ENCODE measurements around the gene PDIA5.

Gene PDIA5

DNA sequence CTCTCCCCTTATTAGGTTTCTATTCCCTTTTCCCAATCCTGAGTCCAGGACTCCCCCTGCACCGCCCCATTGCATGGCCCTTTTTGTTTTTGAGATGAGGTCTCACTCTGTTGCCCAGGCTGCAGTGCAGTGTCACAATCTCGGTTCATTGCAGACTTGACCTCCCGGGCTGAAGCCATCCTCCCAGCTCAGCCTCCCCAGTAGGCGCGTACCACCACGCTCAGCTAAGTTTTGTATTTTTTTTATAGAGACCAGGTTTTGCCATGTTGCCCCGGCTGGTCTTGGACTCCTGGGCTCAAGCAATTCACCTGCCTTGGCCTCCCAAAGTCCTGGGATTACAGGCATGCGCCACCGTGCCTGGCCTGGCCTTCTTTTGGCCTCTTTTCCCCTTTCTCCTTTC is 29.3 kb downstream of the PDIA5 start:
- peaks cover 31% of the 10 kb centered on the region for H3K36me3 ChIP-seq (ENCODE audit: control insufficient read depth, insufficient read depth, low read length)
- DNase-seq (ENCODE audit: extremely low read depth, insufficient read length) = no peak

GRCh38 chr3:123096731-123097130 is 29.9 kb downstream of the PDIA5 start:
- no peak overlapping the region for H3K4me3 ChIP-seq (replicated peaks; ENCODE audit: low read depth, low read length)
- no peak for DNase-seq (ENCODE audit: extremely low read depth, insufficient read length)
- TF ChIP-seq, protein P1, sequence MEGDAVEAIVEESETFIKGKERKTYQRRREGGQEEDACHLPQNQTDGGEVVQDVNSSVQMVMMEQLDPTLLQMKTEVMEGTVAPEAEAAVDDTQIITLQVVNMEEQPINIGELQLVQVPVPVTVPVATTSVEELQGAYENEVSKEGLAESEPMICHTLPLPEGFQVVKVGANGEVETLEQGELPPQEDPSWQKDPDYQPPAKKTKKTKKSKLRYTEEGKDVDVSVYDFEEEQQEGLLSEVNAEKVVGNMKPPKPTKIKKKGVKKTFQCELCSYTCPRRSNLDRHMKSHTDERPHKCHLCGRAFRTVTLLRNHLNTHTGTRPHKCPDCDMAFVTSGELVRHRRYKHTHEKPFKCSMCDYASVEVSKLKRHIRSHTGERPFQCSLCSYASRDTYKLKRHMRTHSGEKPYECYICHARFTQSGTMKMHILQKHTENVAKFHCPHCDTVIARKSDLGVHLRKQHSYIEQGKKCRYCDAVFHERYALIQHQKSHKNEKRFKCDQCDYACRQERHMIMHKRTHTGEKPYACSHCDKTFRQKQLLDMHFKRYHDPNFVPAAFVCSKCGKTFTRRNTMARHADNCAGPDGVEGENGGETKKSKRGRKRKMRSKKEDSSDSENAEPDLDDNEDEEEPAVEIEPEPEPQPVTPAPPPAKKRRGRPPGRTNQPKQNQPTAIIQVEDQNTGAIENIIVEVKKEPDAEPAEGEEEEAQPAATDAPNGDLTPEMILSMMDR (IDR thresholded peaks at IDR 0.05; ENCODE audit: insufficient read depth, low read length, poor library complexity, severe bottlenecking) = no peak
- H3K27me3 ChIP-seq (replicated peaks; ENCODE audit: control insufficient read depth, insufficient read depth, low read length) = no peaks in the 10 kb centered on the region
- H3K36me3 ChIP-seq (ENCODE audit: control insufficient read depth, insufficient read depth, low read length) = peaks cover 28% of the 10 kb centered on the region

More for the DNA sequence above, 29.3 kb downstream of the PDIA5 start:
- Histone ChIP-seq H3K27me3 (replicated peaks; ENCODE audit: control insufficient read depth, insufficient read depth, low read length) (no peaks in the 10 kb centered on the region), H3K4me3 (replicated peaks; ENCODE audit: low read depth, low read length) (no peak overlapping the region)
- TF ChIP-seq, protein P1 (IDR thresholded peaks at IDR 0.05; ENCODE audit: insufficient read depth, low read length, poor library complexity, severe bottlenecking) = no peak

GRCh38 chr3:123098426-123099330 is 31.9 kb downstream of the PDIA5 start:
- no peak for DNase-seq (ENCODE audit: extremely low read depth, insufficient read length)
- TF ChIP-seq, protein P1 (IDR thresholded peaks at IDR 0.05; ENCODE audit: insufficient read depth, low read length, poor library complexity, severe bottlenecking) = no peak
- H3K36me3 ChIP-seq (ENCODE audit: control insufficient read depth, insufficient read depth, low read length) = peaks cover 24% of the 10 kb centered on the region
- no peaks in the 10 kb centered on the region for H3K27me3 ChIP-seq (replicated peaks; ENCODE audit: control insufficient read depth, insufficient read depth, low read length)
- no peak overlapping the region for H3K4me3 ChIP-seq (replicated peaks; ENCODE audit: low read depth, low read length)

DNA sequence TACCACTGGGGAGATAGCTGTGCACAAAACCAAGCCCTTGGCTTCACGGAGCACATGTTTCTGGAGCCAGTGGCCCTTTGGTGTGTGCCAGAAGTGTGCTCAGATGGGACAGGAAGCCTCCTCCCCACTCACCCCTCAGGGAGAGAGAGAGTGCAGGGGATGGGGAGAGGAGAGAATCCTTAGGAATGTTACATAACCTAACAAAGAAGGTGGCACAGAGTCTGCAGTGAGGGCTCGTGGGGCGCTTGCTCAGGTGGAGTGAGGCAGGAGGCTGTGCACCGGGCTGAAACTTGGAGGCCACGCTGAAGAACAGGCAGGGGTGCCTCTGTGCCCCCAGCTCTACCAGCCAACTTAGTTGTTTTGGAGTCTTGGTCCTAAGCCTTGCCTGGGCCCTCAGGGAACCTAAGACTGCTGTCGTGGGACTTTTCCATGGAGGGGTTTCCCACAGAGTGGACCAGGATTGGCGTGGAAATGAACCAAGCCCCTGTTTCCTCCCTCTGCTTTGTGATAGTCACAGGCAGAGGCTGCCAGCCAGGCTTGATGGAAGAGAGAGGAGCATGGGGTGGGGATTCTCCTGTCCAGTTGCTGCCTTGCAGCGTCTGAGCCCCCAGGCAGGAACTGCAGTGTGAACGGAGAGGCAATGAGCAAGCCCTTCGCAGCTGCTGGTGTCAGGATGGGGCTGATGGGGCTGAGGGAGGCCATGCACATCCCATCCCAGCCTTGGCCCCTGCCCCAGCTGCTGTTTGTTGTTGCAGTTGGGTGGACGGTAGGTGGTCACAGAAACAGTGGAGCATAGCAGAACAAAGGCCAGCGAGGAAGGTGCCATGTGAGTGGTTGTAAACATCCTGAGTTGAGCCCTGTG is 32.7 kb downstream of the PDIA5 start:
- Histone ChIP-seq H3K27me3 (replicated peaks; ENCODE audit: control insufficient read depth, insufficient read depth, low read length) (no peaks in the 10 kb centered on the region), H3K4me3 (replicated peaks; ENCODE audit: low read depth, low read length) (no peak overlapping the region), H3K36me3 (ENCODE audit: control insufficient read depth, insufficient read depth, low read length) (peaks cover 29% of the 10 kb centered on the region)
- TF ChIP-seq, protein P1 (IDR thresholded peaks at IDR 0.05; ENCODE audit: insufficient read depth, low read length, poor library complexity, severe bottlenecking) = no peak
- DNase-seq (ENCODE audit: extremely low read depth, insufficient read length) = no peak

DNA sequence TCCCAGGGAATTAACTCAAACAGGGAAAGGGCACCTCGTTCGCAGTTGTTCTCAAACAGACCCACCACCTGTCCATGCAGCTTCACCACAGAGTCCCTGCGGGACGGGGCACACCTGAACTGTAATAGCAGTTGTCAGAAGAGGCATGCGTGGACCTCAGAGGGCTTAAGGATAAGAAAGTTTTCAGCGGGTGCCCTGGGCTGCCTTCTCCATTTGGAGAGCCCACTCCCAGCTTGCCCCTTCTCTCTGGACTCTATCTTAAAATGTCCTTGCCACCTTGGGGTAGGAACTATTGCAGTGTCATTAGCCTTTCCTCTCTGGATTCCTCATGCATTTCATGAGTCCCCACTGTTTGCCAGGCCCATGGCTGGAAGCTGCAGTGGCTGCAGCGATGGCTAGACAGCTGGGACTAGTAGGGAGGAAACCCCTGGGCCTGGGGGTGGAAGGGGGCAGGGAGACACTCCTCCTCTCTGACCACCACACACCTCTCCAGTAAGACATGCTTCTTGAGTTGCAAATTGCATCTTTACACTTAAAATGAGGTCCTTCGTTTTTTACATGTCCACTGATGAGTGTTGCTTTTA is 33.5 kb downstream of the PDIA5 start:
- peaks cover 31% of the 10 kb centered on the region for H3K36me3 ChIP-seq (ENCODE audit: control insufficient read depth, insufficient read depth, low read length)
- H3K4me3 ChIP-seq (replicated peaks; ENCODE audit: low read depth, low read length) = no peak overlapping the region
- TF ChIP-seq, protein P1 (IDR thresholded peaks at IDR 0.05; ENCODE audit: insufficient read depth, low read length, poor library complexity, severe bottlenecking) = no peak
- no peak for DNase-seq (ENCODE audit: extremely low read depth, insufficient read length)
- no peaks in the 10 kb centered on the region for H3K27me3 ChIP-seq (replicated peaks; ENCODE audit: control insufficient read depth, insufficient read depth, low read length)

Measured in GM06990 (cell line).